Adrenal gland (tissue), 5 donors: ENCODE results near the gene GCGR.

Experiments used
- POLR2A ChIP-seq, 2 donors: fragments of 450-650 bp; IDR thresholded peaks; one replicate each; pipeline ENCODE4 v1.6.1; 2017; ENCODE audit warnings: antibody characterized with exemption in 2 of 2, mild to moderate bottlenecking in 2 of 2, moderate library complexity in 1 of 2
- TF ChIP-seq, protein P1 (sequence below), 6 experiments: fragments of 450-650 bp in 4 of 6; fragments of 200-600 bp in 2 of 6; sonication (generic) in 1 of 6; IDR thresholded peaks; 1 replicate in 5 of 6; 2 replicates in 1 of 6; pipeline versions ENCODE4 v1.5.1 to v1.8.0; 2016 to 2021; ENCODE audit warnings: antibody characterized with exemption in 6 of 6, mild to moderate bottlenecking in 2 of 6, moderate library complexity in 1 of 6
- donor health status: DM: no; HTN: no; CAD: no.

GRCh38 chr17:81792675-81793615, 11.0 kb upstream of the GCGR start:
- TF ChIP-seq, protein P1, sequence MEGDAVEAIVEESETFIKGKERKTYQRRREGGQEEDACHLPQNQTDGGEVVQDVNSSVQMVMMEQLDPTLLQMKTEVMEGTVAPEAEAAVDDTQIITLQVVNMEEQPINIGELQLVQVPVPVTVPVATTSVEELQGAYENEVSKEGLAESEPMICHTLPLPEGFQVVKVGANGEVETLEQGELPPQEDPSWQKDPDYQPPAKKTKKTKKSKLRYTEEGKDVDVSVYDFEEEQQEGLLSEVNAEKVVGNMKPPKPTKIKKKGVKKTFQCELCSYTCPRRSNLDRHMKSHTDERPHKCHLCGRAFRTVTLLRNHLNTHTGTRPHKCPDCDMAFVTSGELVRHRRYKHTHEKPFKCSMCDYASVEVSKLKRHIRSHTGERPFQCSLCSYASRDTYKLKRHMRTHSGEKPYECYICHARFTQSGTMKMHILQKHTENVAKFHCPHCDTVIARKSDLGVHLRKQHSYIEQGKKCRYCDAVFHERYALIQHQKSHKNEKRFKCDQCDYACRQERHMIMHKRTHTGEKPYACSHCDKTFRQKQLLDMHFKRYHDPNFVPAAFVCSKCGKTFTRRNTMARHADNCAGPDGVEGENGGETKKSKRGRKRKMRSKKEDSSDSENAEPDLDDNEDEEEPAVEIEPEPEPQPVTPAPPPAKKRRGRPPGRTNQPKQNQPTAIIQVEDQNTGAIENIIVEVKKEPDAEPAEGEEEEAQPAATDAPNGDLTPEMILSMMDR (IDR thresholded peaks at IDR 0.05), result no peak
- no peak for TF ChIP-seq POLR2A (IDR thresholded peaks at IDR 0.05)
